Glomerular visceral epithelial cell (primary cell): ENCODE data around the gene GOLGA6C.
"Not testable (repeated sequence)": the region's sequence is repeated elsewhere in the genome, so short reads cannot be mapped to it uniquely, and the experiment has no call there.

Experiments
- DNase-seq: peaks from one replicate; pipeline ENCODE4 v3.0.0-alpha.2; 2016; ENCODE audit errors: extremely low spot score

GOLGA6C gene

GRCh38 chr15:75314552-75315290, 56.6 kb downstream of the GOLGA6C start:
- DNase-seq = no peak

- DNase-seq = not testable (repeated sequence)
Observed at GRCh38 chr15:75319231-75319897, 61.2 kb downstream of the GOLGA6C start.
